GM21786 (cell line): ENCODE measurements around the gene POLR2F.
A peak's percentile ranks its signal among the peaks of the same experiment; 100 is the strongest.

ENCODE experiments used
- ATAC-seq: cut with Tn5 transposase; IDR thresholded peaks from one replicate; pipeline ENCODE4 v1.9.1; 2021; ENCODE audit not compliant: unreplicated experiment

Gene POLR2F

GRCh38 chr22:37953437-37954179 is at the start of gene POLR2F, which contains the start of gene C22orf23:
TSS of gene POLR2F (plus strand) at chr22:37953699. CDS start at chr22:37953788, 89 bp downstream.
TSS of gene C22orf23 (minus strand) at chr22:37953601. CDS start at chr22:37953149, 452 bp downstream.
- peak; percentile 82 for ATAC-seq

- no peak for ATAC-seq
These were observed 48.6 kb upstream of the POLR2F start for GRCh38 chr22:37904572-37905533.

GRCh38 chr22:37905534-37906363 is 47.8 kb upstream of the POLR2F start, which contains the start of gene MICALL1:
TSS of gene MICALL1 (plus strand) at chr22:37906297. CDS start at chr22:37906423, 126 bp downstream.
- ATAC-seq: peak; percentile 79

GRCh38 chr22:37906364-37907008 is 47.0 kb upstream of the POLR2F start:
- peak; percentile 22 for ATAC-seq

- no peak for ATAC-seq
These were observed 46.2 kb upstream of the POLR2F start for GRCh38 chr22:37907036-37907954.

GRCh38 chr22:37909766-37910165 is 43.7 kb upstream of the POLR2F start:
- no peak for ATAC-seq

GRCh38 chr22:37910890-37911672 is 42.4 kb upstream of the POLR2F start:
- ATAC-seq: no peak

- ATAC-seq: no peak
These were observed 41.8 kb upstream of the POLR2F start for GRCh38 chr22:37911697-37912096.

- ATAC-seq: no peak
These were observed 41.3 kb upstream of the POLR2F start for GRCh38 chr22:37912171-37912570.

GRCh38 chr22:37913233-37913721 is 40.2 kb upstream of the POLR2F start:
- ATAC-seq: no peak

GRCh38 chr22:37916311-37916710 is 37.2 kb upstream of the POLR2F start:
- no peak for ATAC-seq

GRCh38 chr22:37917874-37918548 is 35.5 kb upstream of the POLR2F start:
- ATAC-seq: no peak

- no peak for ATAC-seq
These were observed 34.8 kb upstream of the POLR2F start for GRCh38 chr22:37918580-37919270.

GRCh38 chr22:37920126-37920525 is 33.4 kb upstream of the POLR2F start:
- no peak for ATAC-seq

- no peak for ATAC-seq
These were observed 31.3 kb upstream of the POLR2F start for GRCh38 chr22:37922191-37922590.

GRCh38 chr22:37923927-37924326 is 29.6 kb upstream of the POLR2F start:
- ATAC-seq: no peak
